ENCODE data around the gene RFC1.
A peak's percentile ranks its signal among the peaks of the same experiment; 100 is the strongest.
"Not testable (repeated sequence)": the region's sequence is repeated elsewhere in the genome, so short reads cannot be mapped to it uniquely, and the experiment has no call there.

RFC1 gene

GRCh38 chr4:39305912-39306677 is 60.1 kb downstream of the RFC1 start:
- no peak for DNase-seq (ENCODE audit: low spot score)

DNA sequence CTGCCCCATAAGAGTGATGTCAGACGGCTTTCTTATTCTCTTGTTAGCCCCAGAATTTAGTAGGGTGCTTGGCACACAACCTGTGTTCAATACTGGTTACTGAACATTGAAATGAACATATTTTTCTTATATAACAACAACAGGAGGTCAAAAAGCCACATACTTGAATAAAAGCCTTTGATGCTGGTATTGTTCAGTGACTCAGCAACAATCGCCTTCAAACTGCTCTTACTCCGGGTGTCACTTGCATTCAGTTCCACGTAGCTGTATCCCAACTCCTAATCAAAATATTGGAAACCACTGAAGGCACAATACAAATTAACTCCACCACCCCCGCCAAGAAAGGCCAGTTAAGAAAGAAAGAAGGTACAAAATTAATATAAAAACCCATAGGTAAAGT is 61.5 kb downstream of the RFC1 start:
- peak; percentile 40 for DNase-seq (ENCODE audit: low spot score)

- no peak for DNase-seq (ENCODE audit: low spot score)
These were observed 62.3 kb downstream of the RFC1 start for GRCh38 chr4:39303871-39304270.

GRCh38 chr4:39302901-39303300 is 63.3 kb downstream of the RFC1 start:
- DNase-seq (ENCODE audit: low spot score): no peak

- DNase-seq (ENCODE audit: low spot score): no peak
These were observed 70.4 kb downstream of the RFC1 start for GRCh38 chr4:39295784-39296183.

DNA sequence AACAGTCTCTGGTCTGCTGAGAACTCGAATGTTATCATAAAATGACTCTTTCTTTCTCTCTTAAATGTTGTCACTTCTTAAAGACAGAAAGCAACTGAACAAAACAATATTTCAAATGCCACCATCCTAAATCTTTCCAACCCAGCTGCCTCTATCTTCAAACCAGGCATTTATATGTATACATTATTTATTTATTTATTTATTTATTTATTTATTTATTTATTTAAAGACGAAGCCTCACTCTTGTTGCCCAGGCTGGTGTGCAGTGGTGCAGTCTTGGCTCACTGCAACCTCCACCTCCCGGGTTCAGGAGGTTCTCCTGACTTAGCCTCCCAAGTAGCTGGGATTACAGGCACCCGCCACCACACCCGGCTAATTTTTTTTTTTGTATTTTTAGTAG is 73.7 kb downstream of the RFC1 start:
- DNase-seq (ENCODE audit: low spot score): not testable (repeated sequence)

DNA sequence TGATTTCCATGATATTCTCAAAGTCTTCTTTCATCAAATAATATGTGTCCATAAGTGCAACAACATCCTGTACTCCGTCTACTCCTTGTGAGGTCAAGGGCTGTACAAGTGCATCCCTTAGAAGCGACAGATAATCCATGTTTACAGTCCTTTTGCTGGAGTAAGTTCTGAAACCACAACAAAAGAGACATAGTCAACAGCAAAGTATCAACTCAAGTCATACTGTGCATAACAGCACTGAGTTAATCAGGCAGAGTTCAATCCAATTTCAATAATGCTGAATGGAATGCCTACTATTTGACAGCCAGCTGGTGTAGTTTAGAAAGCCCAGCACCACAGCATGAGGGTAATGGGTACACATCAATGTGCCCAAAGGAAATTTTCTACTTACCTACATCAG is 74.5 kb downstream of the RFC1 start:
- no peak for DNase-seq (ENCODE audit: low spot score)

DNA sequence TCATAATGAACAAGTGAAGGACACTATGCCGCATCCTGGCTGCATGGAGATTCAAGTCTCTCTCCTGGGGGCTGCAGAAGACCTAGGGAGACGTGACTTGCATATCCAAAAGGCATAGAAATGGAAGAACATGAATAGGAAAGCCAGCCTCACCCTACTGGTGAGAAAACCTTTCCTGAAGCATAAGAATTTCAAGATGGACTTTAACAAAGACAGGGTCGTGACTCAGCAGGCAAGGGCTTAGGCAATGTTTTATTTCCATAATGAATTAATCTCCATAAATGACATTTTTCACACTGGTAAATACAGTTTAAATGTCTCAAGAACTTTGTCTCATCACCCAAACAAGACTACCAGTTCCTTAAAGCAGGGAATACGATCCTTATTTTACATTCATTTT is 78.9 kb downstream of the RFC1 start:
- DNase-seq (ENCODE audit: low spot score): no peak

GRCh38 chr4:39286263-39286662 is 79.9 kb downstream of the RFC1 start:
- no peak for DNase-seq (ENCODE audit: low spot score)

- no peak for DNase-seq (ENCODE audit: low spot score)
These were observed 80.3 kb downstream of the RFC1 start for GRCh38 chr4:39285853-39286252.

GRCh38 chr4:39285111-39285795 is 80.9 kb downstream of the RFC1 start:
- no peak for DNase-seq (ENCODE audit: low spot score)

DNA sequence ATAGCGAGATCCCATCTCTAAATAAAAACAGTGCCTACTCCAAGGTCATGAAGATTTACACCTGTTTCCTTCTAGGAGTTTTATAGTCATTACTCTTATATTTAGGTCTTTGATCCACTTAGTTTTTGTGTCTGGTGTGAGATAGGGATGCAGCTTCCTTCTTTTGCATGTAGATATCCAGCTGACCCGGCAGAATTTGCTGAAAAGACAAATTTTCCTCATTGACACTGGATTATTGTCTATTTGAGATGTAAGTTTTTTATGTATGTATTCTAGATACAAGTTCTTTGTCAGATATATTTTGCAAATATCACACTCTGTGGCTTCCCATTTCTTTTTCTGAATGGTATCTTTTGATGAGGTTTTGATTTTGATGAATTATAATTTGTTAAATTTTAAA is 85.4 kb downstream of the RFC1 start:
- DNase-seq (ENCODE audit: low spot score): no peak

GRCh38 chr4:39279416-39279815 is 86.7 kb downstream of the RFC1 start:
- DNase-seq (ENCODE audit: low spot score): no peak

- DNase-seq (ENCODE audit: low spot score): no peak
These were observed 87.7 kb downstream of the RFC1 start for GRCh38 chr4:39278476-39278875.

- not testable (repeated sequence) for DNase-seq (ENCODE audit: low spot score)
These were observed 88.5 kb downstream of the RFC1 start for GRCh38 chr4:39277661-39278060.

GRCh38 chr4:39274503-39274902 is 91.7 kb downstream of the RFC1 start:
- no peak for DNase-seq (ENCODE audit: low spot score)

GRCh38 chr4:39263895-39264294 is 102.3 kb downstream of the RFC1 start:
- DNase-seq (ENCODE audit: low spot score): no peak

GRCh38 chr4:39259571-39260330 is 106.4 kb downstream of the RFC1 start:
- no peak for DNase-seq (ENCODE audit: low spot score)

DNA sequence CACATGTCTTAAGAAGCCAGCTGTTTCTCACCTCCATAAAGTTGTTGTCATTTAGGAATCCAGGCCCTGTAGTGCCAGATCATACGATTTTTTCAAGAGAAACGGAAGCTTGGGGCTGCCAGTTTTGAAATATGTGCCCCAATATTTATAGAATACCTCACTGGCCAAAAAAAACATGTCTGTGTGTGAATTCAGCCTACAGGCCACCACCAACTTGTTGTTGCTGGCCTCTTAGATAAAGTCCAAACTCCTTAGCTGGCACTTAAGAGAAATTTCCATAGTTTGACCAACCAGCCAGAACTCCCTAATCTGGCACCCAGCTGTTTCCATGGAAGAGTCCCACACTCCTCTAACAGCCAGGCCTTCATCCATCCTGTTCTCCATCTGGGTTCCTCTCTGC is 109.7 kb downstream of the RFC1 start:
- no peak for DNase-seq (ENCODE audit: low spot score)

DNA sequence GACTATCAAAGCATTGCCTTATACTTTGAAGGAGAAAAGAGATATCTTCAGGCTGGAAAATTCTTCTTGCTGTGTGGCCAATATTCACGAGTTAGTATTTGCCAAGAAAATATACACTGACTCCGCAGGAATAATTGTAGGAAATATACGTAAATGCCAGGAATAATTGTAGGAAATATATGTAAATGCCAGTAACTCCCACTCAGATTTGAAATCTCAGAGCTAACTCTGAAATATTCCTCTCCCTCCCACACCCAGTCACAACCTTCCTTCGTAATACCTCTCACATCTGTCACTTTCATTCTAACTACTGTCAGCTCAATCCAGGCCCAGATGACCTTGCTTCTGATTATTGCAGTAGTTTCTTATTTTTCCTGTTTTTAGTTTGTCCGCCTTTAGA is 110.3 kb downstream of the RFC1 start:
- DNase-seq (ENCODE audit: low spot score): no peak

GRCh38 chr4:39255266-39255665 is 110.9 kb downstream of the RFC1 start:
- peak; percentile 36 for DNase-seq (ENCODE audit: low spot score)

GRCh38 chr4:39243462-39243861 is 122.7 kb downstream of the RFC1 start:
- DNase-seq (ENCODE audit: low spot score): no peak

Measured in SW480 (cell line).